Adrenal gland (tissue), 12 donors: Measurements from ENCODE around the gene CFAP57. TPM values are rescaled to one million over a fixed set of nuclear protein-coding genes. Genes with fewer than 3 reads are reported as not detected.

Experiments
- DNase-seq, 7 donors: peaks; one replicate each; pipeline ENCODE4 v3.0.0-alpha.2; 2019 to 2020
- H3K27ac ChIP-seq, 5 donors: fragments of 200-600 bp; sonication (generic) in 4 of 5; 1 replicate in 3 of 5; 2 replicates in 2 of 5; pipeline versions ENCODE4 v1.5.1 to v1.8.0; 2016 to 2020; ENCODE audit warnings: mild to moderate bottlenecking in 1 of 5
- H3K27me3 ChIP-seq: fragments of 200-600 bp; 2 replicates; pipeline ENCODE4 v1.8.0; 2021
- H3K36me3 ChIP-seq, 2 donors: fragments of 200-600 bp; replicated peaks in 1 of 2; 1 replicate in 1 of 2; 2 replicates in 1 of 2; pipeline versions ENCODE4 v1.5.1 to v1.8.0; 2018 to 2022
- H3K4me1 ChIP-seq, 2 donors: fragments of 200-600 bp; replicated peaks in 1 of 2; 1 replicate in 1 of 2; 2 replicates in 1 of 2; pipeline versions ENCODE4 v1.5.1 to v1.8.0; 2018 to 2021
- H3K4me3 ChIP-seq, 4 donors: fragments of 200-600 bp; sonication (generic) in 3 of 4; one replicate each; pipeline ENCODE4 v1.5.1; 2016 to 2018
- H3K9me3 ChIP-seq, 3 donors: fragments of 200-600 bp; sonication (generic) in 1 of 3; replicated peaks in 1 of 3; 1 replicate in 2 of 3; 2 replicates in 1 of 3; pipeline versions ENCODE4 v1.5.1 to v1.8.0; 2016 to 2021
- CTCF ChIP-seq, 6 experiments: fragments of 450-650 bp in 4 of 6; fragments of 200-600 bp in 2 of 6; sonication (generic) in 1 of 6; IDR thresholded peaks; 1 replicate in 5 of 6; 2 replicates in 1 of 6; pipeline versions ENCODE4 v1.5.1 to v1.8.0; 2016 to 2021; ENCODE audit warnings: antibody characterized with exemption in 6 of 6, mild to moderate bottlenecking in 2 of 6, moderate library complexity in 1 of 6
- POLR2A ChIP-seq, 2 donors: fragments of 450-650 bp; IDR thresholded peaks; one replicate each; pipeline ENCODE4 v1.6.1; 2017; ENCODE audit warnings: antibody characterized with exemption in 2 of 2, mild to moderate bottlenecking in 2 of 2, moderate library complexity in 1 of 2
- WGBS, 4 donors: extraction: QIAGEN DNeasy Blood & Tissue Kit in 2 of 4; methylation state at CpG; one replicate each; pipeline versions ENCODE4 v1.1.5 to v1.1.7; 2013 to 2017; 5-methylcytosine and 5-hydroxymethylcytosine counted together
- intact Hi-C, 2 donors: fragments of 100-400 bp; cut with DNase I; formaldehyde crosslinking; loops; one replicate each; pipeline versions ENCODE4 v1.14.1 to v1.15.0; 2022 to 2023
- polyA plus RNA-seq, 3 donors: library from polyadenylated mRNA; stranded (reverse); fragments of 200-250 nt in 2 of 3; fragments of 350-450 nt in 1 of 3; fragmentation: Illumina TruSeq in 1 of 3; extraction: RNeasy Lipid Tissue Mini Kit (QIAGEN cat#74804) in 1 of 3; gene quantifications; one replicate each; pipeline ENCODE4 v1.2.3, GENCODE V29; 2013 to 2014
- total RNA-seq, 9 donors: library from RNA; depleted of rRNA in 4 of 9; stranded (reverse); fragments of >200 nt in 4 of 9; fragments of 120-200 nt in 1 of 9; fragmentation: NEBNext Ultra II Directional in 1 of 9; extraction: Animal tissue kit (Norgen Biotek cat#: 25700) in 1 of 9; gene quantifications; one replicate each; pipeline versions ENCODE4 v1.1.0 to v1.2.4, GENCODE V29; 2013 to 2023
- donor health status: healthy with polysubstance abuse.
- donor health status: Bipolar disorder and iron deficiency.
- donor health status: DM: yes; HTN: yes; CAD: no.
- donor health status: DM: no; HTN: no; CAD: no.
- donor health status: DM: no; HTN: no; CAD: no.
- donor health status: DM: yes; HTN: yes; CAD: no.

CFAP57 gene
- total and polyA plus RNA-seq, 12 donors = 0.06 to 2.1 (median 0.33) TPM; not detected in 3

GRCh38 chr1:43203859-43204258, 31.7 kb downstream of the CFAP57 start:
- H3K27ac ChIP-seq = no peak overlapping the region
- H3K9me3 ChIP-seq = no peaks in the 10 kb centered on the region
- 77 to 95% (median 87%) methylated on average over 3 of the region's 3 CpGs for WGBS, 4 donors
- peaks cover 0 to 6% of the 10 kb centered on the region in 2 donors for H3K4me1 ChIP-seq
- no peaks in the 10 kb centered on the region for H3K27me3 ChIP-seq
- no peaks in the 10 kb centered on the region for H3K36me3 ChIP-seq
- no peak overlapping the region for H3K4me3 ChIP-seq
- no peak for DNase-seq
- TF ChIP-seq POLR2A (IDR thresholded peaks at IDR 0.05) (no peak), CTCF (IDR thresholded peaks at IDR 0.05) (no peak)
- intact Hi-C loops = no loop called here

- Histone ChIP-seq H3K27me3 (no peaks in the 10 kb centered on the region), H3K36me3 (no peaks in the 10 kb centered on the region), H3K4me3 (no peak overlapping the region), H3K27ac (no peak overlapping the region), H3K4me1 (peaks cover 0 to 6% of the 10 kb centered on the region in 2 donors), H3K9me3 (no peaks in the 10 kb centered on the region)
- WGBS, 4 donors = 71 to 88% (median 83%) methylated on average over 1 of the region's 1 CpG
- TF ChIP-seq CTCF (IDR thresholded peaks at IDR 0.05) (no peak), POLR2A (IDR thresholded peaks at IDR 0.05) (no peak)
- no peak for DNase-seq
- intact Hi-C loops = no loop called here
These were observed 32.3 kb downstream of the CFAP57 start for GRCh38 chr1:43204394-43204793.

GRCh38 chr1:43205671-43206070, 33.5 kb downstream of the CFAP57 start:
- TF ChIP-seq CTCF (IDR thresholded peaks at IDR 0.05) = no peak
- TF ChIP-seq POLR2A (IDR thresholded peaks at IDR 0.05) = no peak
- Histone ChIP-seq H3K9me3 (no peaks in the 10 kb centered on the region), H3K4me1 (peaks cover 0 to 6% of the 10 kb centered on the region in 2 donors), H3K27ac (no peak overlapping the region), H3K36me3 (no peaks in the 10 kb centered on the region), H3K27me3 (no peaks in the 10 kb centered on the region), H3K4me3 (no peak overlapping the region)
- WGBS, 4 donors = 82 to 91% (median 87%) methylated on average over 4 of the region's 4 CpGs
- intact Hi-C loops = no loop called here
- DNase-seq = no peak

- WGBS, 4 donors = 36 to 40% (median 37%) methylated on average over 8 to 10 of the region's 10 CpGs
- intact Hi-C loops = no loop called here
These were observed 34.6 kb downstream of the CFAP57 start for GRCh38 chr1:43206600-43207228.

More at GRCh38 chr1:43206600-43207228, 34.6 kb downstream of the CFAP57 start:
- no peak for TF ChIP-seq POLR2A (IDR thresholded peaks at IDR 0.05)
- TF ChIP-seq CTCF (IDR thresholded peaks at IDR 0.05) = no peak
- DNase-seq = peak in 5 of 7 donors; percentile 18 to 68 (median 35)
- Histone ChIP-seq H3K36me3 (no peaks in the 10 kb centered on the region), H3K27ac (peak overlapping the region in 1 of 5 donors; percentile 83), H3K4me1 (peaks cover 0 to 6% of the 10 kb centered on the region in 2 donors), H3K4me3 (no peak overlapping the region), H3K27me3 (no peaks in the 10 kb centered on the region), H3K9me3 (no peaks in the 10 kb centered on the region)
